Thymus (tissue), 11 donors: Measurements from ENCODE around the gene CELSR1. TPM values are rescaled to one million over a fixed set of nuclear protein-coding genes. Genes with fewer than 3 reads are reported as not detected.

Experiments
- DNase-seq, 9 donors: peaks; one replicate each; pipeline ENCODE4 v3.0.0-alpha.2; 2013; ENCODE audit warnings: low spot score in 9 of 9, low read depth in 6 of 9, missing footprints in 1 of 9
- H3K27ac ChIP-seq, 2 donors: one replicate each; pipeline ENCODE4 v1.5.1; 2013; ENCODE audit warnings: control low read depth in 1 of 2, low read depth in 1 of 2, low read length in 1 of 2, mild to moderate bottlenecking in 1 of 2, moderate library complexity in 1 of 2
- H3K27me3 ChIP-seq, 2 donors: one replicate each; pipeline ENCODE4 v1.5.1; 2013; ENCODE audit warnings: low read length in 1 of 2; ENCODE audit not compliant: control insufficient read depth in 2 of 2, insufficient read depth in 1 of 2
- H3K36me3 ChIP-seq, 2 donors: one replicate each; pipeline ENCODE4 v1.5.1; 2013; ENCODE audit warnings: low read length in 1 of 2, mild to moderate bottlenecking in 1 of 2, moderate library complexity in 1 of 2; ENCODE audit not compliant: control insufficient read depth in 2 of 2, insufficient read depth in 2 of 2
- H3K4me1 ChIP-seq, 2 donors: one replicate each; pipeline ENCODE4 v1.5.1; 2013; ENCODE audit warnings: low read length in 2 of 2; ENCODE audit not compliant: control insufficient read depth in 2 of 2, insufficient read depth in 2 of 2
- H3K4me3 ChIP-seq, 2 donors: one replicate each; pipeline ENCODE4 v1.5.1; 2013; ENCODE audit warnings: low read length in 2 of 2, control low read depth in 1 of 2, mild to moderate bottlenecking in 1 of 2
- H3K9me3 ChIP-seq, 2 donors: one replicate each; pipeline ENCODE4 v1.5.1; 2013; ENCODE audit warnings: low read length in 1 of 2, mild to moderate bottlenecking in 1 of 2; ENCODE audit not compliant: control insufficient read depth in 2 of 2, insufficient read depth in 1 of 2
- WGBS: extraction: QIAGEN DNeasy Blood & Tissue Kit; methylation state at CpG from one replicate; pipeline ENCODE4 v1.1.7; 2013; 5-methylcytosine and 5-hydroxymethylcytosine counted together
- polyA plus RNA-seq: library from polyadenylated mRNA; stranded (reverse); fragments of 200-250 nt; gene quantifications from one replicate; pipeline ENCODE4 v1.2.3, GENCODE V29; 2013
- total RNA-seq: library from RNA; stranded (reverse); fragments of 120-200 nt; gene quantifications from one replicate; pipeline ENCODE4 v1.2.4, GENCODE V29; 2013
- donor health status: healthy.

The CELSR1 gene
- total and polyA plus RNA-seq, 2 donors = 3.7 to 9.4 TPM

- DNase-seq = no peak
- 96% methylated on average over 23 of the region's 23 CpGs for WGBS
- Histone ChIP-seq H3K27ac (peak overlapping the region in 1 of 2 donors; percentile 18), H3K9me3 (peaks cover 0 to 1% of the 10 kb centered on the region in 2 donors), H3K4me3 (no peak overlapping the region), H3K27me3 (no peaks in the 10 kb centered on the region), H3K4me1 (peaks cover 0 to 7% of the 10 kb centered on the region in 2 donors), H3K36me3 (peaks cover 44 to 63% of the 10 kb centered on the region in 2 donors)
Measured at GRCh38 chr22:46356496-46357480, 180.6 kb downstream of the CELSR1 start.

GRCh38 chr22:46355996-46356471, 181.4 kb downstream of the CELSR1 start:
- Histone ChIP-seq H3K27me3 (no peaks in the 10 kb centered on the region), H3K36me3 (peaks cover 50 to 70% of the 10 kb centered on the region in 2 donors), H3K4me1 (peaks cover 0 to 7% of the 10 kb centered on the region in 2 donors), H3K9me3 (peaks cover 0 to 1% of the 10 kb centered on the region in 2 donors), H3K4me3 (no peak overlapping the region), H3K27ac (peak overlapping the region in 1 of 2 donors; percentile 11)
- 96% methylated on average over 12 of the region's 12 CpGs for WGBS
- DNase-seq = no peak

- Histone ChIP-seq H3K9me3 (peaks cover 0 to 1% of the 10 kb centered on the region in 2 donors), H3K27me3 (no peaks in the 10 kb centered on the region), H3K4me1 (peaks cover 0 to 7% of the 10 kb centered on the region in 2 donors), H3K27ac (peak overlapping the region in 1 of 2 donors; percentile 11), H3K4me3 (no peak overlapping the region), H3K36me3 (peaks cover 55 to 75% of the 10 kb centered on the region in 2 donors)
- DNase-seq = peak in 6 of 9 donors; percentile 32 to 73 (median 62)
- 74% methylated on average over 22 of the region's 22 CpGs for WGBS
Measured at GRCh38 chr22:46355369-46355995, 181.9 kb downstream of the CELSR1 start.

DNA sequence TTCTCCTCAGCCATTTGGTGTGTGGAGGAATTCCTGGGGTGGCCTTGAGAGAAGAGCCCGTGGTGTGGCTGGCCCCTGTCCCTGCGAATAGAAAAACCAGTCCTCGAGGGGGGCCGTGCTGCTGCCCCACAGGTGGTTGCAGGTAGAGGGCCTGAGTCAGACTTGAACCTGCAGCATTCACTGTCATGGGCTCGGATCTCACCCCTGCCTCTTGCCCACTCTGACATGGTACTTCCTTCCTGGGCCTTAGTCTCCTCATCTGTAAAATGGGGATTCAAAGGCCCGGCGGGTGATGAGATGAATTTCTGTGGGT, 182.5 kb downstream of the CELSR1 start:
- 97% methylated on average over 7 of the region's 7 CpGs for WGBS
- Histone ChIP-seq H3K27me3 (no peaks in the 10 kb centered on the region), H3K4me1 (peaks cover 0 to 7% of the 10 kb centered on the region in 2 donors), H3K4me3 (no peak overlapping the region), H3K27ac (no peak overlapping the region), H3K36me3 (peaks cover 60 to 80% of the 10 kb centered on the region in 2 donors), H3K9me3 (no peaks in the 10 kb centered on the region)
- no peak for DNase-seq

DNA sequence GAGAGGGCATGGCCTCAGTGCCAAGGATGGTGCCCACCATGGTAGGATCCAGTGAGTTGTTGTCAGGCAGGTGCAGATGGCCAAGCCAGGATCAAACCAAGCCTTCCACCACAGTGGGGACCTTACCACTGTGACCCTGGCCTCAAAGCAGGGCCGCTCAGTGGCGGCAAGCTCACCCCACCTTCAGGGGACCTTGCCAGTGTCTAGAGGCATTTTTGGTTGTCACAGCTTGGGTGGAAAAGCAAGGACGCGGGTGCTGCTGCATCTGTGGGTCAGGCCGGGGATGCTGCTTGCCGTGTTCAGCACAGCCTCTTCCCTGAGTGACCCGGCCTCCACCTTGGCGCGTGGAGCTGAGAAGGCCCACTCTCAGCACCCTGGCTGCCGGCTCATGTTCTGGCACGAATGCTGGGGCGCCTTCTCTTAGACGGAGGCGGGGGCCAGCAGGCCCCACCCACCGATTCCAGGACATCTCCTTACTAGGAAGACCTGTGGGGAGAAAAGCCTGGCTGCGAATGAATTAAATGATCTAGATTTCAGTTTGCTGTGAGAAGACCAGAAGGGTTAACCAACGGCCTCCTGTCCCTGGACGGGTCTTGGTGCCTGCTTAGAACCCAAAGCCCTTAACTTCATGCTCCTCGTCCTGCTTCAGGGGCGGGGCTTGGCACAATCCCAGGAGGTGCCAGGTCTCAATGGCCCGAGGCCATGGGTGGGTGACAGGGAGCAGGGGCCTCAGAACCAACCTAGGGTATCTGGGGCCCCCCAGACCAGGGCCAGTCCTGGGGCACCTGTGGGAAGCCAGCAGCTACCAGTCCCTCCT, 183.0 kb downstream of the CELSR1 start:
- WGBS = 94% methylated on average over 21 of the region's 21 CpGs
- H3K4me1 ChIP-seq = peaks cover 0 to 7% of the 10 kb centered on the region in 2 donors
- no peaks in the 10 kb centered on the region for H3K9me3 ChIP-seq
- no peak for DNase-seq
- no peaks in the 10 kb centered on the region for H3K27me3 ChIP-seq
- peaks cover 63 to 84% of the 10 kb centered on the region in 2 donors for H3K36me3 ChIP-seq
- no peak overlapping the region for H3K4me3 ChIP-seq
- H3K27ac ChIP-seq = no peak overlapping the region

GRCh38 chr22:46353483-46354105, 183.8 kb downstream of the CELSR1 start:
- 98% methylated on average over 8 of the region's 8 CpGs for WGBS
- DNase-seq = no peak
- Histone ChIP-seq H3K36me3 (peaks cover 69 to 88% of the 10 kb centered on the region in 2 donors), H3K27ac (no peak overlapping the region), H3K9me3 (no peaks in the 10 kb centered on the region), H3K4me3 (no peak overlapping the region), H3K4me1 (peaks cover 0 to 7% of the 10 kb centered on the region in 2 donors), H3K27me3 (no peaks in the 10 kb centered on the region)

- Histone ChIP-seq H3K27ac (peak overlapping the region in 1 of 2 donors; percentile 26), H3K4me3 (no peak overlapping the region), H3K4me1 (peaks cover 0 to 7% of the 10 kb centered on the region in 2 donors), H3K9me3 (no peaks in the 10 kb centered on the region), H3K27me3 (no peaks in the 10 kb centered on the region), H3K36me3 (peaks cover 73 to 94% of the 10 kb centered on the region in 2 donors)
- no peak for DNase-seq
- WGBS = 95% methylated on average over 20 of the region's 20 CpGs
Measured at GRCh38 chr22:46352691-46353386, 184.6 kb downstream of the CELSR1 start.

DNA sequence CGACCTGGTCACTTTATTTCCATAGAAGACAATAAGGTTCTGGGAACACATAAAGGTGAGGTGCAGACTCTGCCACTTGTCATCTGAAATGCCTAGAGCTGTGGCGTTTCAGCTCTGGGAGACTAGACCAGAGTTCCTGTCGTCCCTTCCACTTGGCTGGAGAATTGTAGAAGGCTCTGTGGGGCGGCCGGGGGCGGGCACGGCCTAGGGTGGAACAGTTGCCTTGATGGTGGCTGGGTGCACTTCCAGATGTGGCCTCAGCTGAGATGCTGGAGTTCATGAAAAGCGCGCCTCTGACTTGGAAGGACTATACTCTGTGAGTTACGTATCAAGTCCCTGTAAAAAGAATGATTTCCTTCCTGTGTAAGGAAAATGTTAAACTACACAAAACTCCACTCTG, 185.1 kb downstream of the CELSR1 start:
- Histone ChIP-seq H3K27ac (no peak overlapping the region), H3K4me1 (peaks cover 0 to 7% of the 10 kb centered on the region in 2 donors), H3K36me3 (peaks cover 77 to 96% of the 10 kb centered on the region in 2 donors), H3K4me3 (no peak overlapping the region), H3K27me3 (no peaks in the 10 kb centered on the region), H3K9me3 (no peaks in the 10 kb centered on the region)
- DNase-seq = no peak
- 98% methylated on average over 10 of the region's 10 CpGs for WGBS
